Kidney tubule cell (primary cell): ENCODE data around the gene MFAP4.
"Not testable (repeated sequence)": the region's sequence is repeated elsewhere in the genome, so short reads cannot be mapped to it uniquely, and the experiment has no call there.

Experiments
- DNase-seq: peaks from one replicate; pipeline ENCODE4 v3.0.0-alpha.2; 2018; ENCODE audit warnings: low spot score

Gene MFAP4

GRCh38 chr17:19370493-19370960 is 16.5 kb downstream of the MFAP4 start:
- no peak for DNase-seq

DNA sequence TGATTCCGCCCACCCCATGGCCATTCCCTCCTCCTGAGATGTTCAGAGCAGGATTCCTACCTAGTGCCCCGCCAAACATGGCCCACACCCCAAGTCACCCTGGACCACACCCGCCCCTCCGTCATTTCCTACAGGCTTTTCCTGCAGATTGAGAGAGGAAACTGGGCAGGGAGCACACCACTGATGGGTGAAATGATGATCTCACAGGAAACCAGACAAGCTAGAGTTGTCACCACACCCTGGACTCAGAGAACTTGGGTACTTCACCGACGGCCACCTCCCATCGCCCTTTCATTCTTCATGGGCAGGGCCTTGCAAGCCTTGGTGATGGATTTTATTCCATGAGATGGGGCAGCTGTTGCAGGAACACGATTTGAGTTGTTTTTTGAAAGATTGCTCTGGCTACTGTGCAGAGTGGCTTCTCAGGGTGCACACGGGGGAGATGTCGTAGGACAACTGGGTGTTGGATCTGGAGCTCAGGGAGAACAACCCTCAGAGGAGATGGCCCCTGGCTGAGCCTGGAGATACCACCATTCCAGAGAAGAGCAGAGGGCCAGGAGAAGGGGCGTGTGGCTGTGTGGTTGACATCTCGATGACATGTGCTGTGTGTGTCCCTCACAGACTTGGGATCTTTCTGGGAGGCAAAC is 17.0 kb downstream of the MFAP4 start:
- no peak for DNase-seq

GRCh38 chr17:19369107-19369778 is 17.7 kb downstream of the MFAP4 start:
- no peak for DNase-seq

GRCh38 chr17:19368229-19368628 is 18.8 kb downstream of the MFAP4 start:
- no peak for DNase-seq

DNA sequence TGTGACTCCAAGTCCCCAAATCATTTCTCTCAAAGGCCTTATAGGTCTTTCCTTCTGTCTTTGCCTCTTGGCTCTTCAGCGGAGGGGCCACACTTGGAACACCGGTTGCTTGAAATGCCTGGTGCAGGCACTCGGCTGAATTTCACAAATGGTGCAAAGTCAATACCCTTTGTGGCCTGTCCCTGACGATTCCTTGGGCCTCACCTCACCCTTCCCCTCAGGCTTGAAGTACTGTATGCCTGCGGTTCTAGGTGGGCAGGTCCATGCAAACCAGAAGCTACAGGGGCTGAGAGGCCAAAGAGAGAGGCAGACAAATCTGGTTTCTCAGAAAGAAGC is 20.4 kb downstream of the MFAP4 start:
- no peak for DNase-seq

DNA sequence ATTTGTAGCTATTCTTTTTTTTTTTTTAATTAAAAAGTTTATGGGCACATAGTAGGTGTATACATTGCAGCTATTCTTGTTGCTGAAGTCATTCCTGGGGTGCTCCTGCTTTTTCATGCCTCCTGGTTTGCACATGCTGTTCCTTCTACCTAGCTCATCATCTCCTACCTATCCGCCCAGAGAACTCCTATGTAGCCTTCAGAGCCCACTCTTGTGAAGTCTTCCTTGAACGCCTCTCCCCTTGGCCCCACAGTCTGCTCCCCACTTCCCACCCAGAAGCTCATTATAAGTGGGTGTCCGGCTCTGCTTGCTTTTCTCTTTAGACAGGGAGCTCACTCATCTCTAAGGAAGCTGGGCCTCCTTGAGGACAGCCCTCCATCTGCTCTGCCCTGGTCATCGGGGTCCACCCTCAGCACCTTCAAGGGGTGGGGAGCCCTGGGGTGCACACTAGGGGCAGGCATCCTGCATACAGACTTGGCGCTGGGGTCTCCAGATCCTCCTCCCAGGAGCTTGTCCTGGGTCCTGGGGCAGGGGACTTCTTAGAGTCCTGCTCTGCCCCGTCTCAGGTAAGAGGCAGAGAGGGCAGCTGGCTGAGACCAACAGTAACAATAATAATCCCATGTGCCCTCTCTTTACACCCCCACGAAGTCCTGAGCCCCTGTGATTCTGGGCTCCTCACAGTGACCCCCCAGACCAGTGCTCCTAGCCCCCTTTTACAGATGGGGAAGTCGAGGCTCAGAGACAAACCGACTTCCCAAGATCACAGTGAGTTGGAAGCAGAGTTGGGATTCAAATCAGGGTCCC is 21.0 kb downstream of the MFAP4 start:
- no peak for DNase-seq

- DNase-seq: no peak
These were observed 21.5 kb downstream of the MFAP4 start for GRCh38 chr17:19365499-19365817.

DNA sequence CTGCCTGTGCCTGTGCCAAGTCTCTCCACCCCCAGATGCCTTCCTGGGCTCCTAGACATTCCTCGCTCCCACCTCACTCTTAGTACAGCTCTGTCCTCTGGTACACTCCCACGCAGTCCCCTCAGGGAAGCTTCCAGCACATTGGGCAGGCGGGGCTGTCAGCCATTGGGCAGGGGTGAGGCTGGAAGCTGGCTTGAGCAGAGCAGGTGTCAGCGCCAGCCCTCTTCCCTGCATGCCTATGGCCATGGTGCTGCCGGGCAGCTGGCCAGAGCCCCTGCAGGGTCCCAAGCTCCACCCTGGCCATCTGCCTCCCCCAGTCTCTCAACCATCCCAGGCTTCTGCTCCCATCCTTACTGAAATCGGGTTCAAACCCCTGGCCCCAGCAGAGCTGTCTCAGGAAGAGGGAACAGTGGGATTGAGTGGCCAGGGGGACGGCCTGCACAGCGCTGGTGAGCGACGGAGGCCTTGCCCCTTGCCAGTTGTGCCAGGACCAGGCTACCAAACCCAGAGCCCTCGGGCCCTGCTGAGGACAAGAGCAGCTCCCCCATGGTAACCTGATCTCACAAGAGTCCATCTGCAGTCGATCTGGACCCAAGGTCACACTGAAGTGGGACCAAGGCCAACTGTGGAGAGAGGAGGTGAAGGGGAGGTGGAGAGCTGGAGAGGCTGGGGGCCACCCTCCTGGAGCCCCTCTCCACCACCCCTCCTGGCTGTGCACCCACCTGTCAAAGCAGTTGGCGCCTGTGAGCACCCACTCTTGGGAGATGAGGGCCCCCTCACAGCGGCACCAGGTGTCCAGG is 22.1 kb downstream of the MFAP4 start:
- DNase-seq: no peak

DNA sequence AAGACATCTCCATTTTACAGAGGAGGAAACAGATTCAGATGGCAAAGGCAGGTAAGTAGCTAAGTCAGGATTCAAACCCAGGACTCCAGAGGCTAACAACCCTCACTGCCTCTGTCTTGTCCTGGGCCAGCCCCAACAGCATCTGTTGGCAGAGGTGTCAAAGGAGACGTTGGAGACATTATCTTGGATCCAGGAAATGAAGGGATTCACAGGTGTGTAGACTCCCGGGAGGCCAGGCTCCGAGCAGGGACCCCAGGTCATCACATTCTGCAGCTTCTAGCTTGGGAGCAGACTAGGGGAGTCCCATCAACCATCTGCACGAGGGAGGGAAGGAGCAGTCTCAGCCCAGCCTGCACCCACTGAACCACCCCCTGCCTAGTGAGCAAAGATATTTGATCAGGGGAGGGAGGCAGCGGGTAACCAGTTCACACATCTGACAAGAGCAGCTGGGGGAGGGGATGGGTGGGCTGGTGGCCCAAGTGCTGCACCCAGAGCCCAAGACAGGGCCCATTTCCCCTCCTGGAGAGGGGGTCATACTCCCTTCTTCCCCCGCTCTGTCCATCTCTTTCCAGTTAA is 23.4 kb downstream of the MFAP4 start:
- DNase-seq: no peak

DNA sequence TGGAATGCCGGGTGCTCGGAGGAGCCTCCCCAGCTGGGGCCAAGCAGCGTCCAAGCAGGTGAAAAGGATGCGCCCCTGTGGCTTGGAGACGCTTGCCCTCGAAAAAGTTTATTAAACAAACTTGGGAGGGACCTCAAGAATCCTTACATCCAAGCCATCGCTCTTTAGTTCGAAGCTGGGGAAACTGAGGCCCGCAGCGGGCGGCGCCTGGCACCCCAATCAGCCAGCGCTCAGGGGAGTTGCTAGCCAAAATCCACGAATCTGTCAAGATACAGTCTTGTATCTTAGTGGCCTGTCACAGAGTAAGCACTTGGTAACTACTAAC is 23.9 kb downstream of the MFAP4 start:
- no peak for DNase-seq

- peak; percentile 94 for DNase-seq
These were observed 24.5 kb downstream of the MFAP4 start, which contains the start of gene B9D1 for GRCh38 chr17:19362277-19363113. TSS of gene B9D1 (minus strand) at chr17:19362723. CDS start at chr17:19362569, 154 bp downstream.

DNA sequence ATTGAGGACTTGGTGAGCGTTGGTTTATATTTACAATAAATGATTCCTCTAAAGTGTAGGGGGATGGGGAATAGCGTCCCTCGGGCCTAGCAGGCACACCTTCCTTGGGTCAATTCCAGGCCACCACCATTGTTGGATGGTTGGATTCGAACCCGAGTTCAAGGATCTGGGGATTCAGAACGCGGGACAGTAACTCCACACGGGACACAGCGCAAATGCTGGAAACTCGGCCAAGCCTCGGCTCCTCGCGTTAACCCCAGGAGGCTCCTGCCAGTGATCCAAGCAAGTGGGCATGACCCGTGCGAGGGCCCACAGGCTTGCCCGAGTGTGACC is 25.1 kb downstream of the MFAP4 start:
- DNase-seq: no peak

DNA sequence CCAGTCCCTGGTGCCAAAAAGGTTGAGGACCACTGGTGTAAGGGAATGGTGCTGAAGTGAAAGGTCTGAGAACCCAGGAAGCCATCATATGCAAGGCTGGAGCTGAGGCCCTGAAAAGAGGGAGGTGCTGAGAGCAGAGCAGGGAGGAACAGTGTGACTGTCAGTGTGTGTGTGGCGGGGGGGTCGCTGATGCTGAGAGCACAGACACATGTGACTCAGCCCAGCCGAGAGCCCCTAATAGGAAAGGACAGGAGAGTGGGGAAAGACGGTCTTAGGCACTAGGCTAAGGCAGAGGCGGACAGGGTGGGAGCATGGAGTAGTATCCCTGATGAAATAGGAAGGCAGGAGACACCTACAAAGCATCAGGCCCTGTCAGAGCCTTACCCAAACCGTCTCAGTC is 25.7 kb downstream of the MFAP4 start:
- DNase-seq: no peak

GRCh38 chr17:19360772-19361171 is 26.2 kb downstream of the MFAP4 start:
- no peak for DNase-seq

GRCh38 chr17:19359856-19360255 is 27.1 kb downstream of the MFAP4 start:
- DNase-seq: no peak

DNA sequence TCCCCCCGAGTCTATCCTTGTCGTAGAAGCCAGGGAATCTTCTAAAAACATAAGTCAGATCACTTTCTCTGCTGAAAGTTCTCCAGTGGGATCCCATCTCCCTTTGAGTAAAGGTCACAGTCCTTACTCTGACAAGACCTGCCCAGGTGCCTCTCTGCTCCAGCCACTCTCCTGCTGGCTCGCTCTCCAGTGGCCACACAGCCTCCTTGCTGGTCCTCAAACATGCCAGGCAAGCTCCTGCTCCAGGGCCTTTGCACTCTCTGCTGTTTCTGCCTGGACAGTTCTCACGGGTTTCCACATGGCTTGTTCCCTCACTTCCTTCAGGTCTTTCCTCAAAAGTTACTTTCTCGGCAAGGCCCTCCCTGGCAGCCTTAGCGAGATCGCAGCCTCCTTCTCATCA is 27.8 kb downstream of the MFAP4 start:
- DNase-seq: no peak

- DNase-seq: no peak
These were observed 29.2 kb downstream of the MFAP4 start for GRCh38 chr17:19357761-19358160.

DNA sequence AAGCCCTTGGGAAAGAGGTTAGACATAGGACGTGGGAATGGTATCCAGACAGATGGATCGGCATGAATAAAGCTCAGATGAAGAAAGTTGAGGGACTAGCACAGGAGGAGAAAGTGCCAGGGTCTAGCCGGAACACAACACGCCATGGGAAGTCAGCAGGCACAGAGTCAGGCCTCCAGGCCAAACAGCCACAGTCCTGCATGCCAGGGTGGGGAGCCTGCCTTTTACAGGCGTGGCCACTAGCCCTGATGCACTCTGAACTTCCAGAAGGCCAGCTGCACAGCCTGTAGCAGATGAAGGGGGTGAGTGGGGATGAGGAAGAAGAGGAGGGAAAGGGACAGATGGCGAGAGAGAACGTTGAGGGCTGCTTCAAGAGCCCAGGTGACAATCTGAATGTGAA is 29.6 kb downstream of the MFAP4 start:
- DNase-seq: no peak

- DNase-seq: no peak
These were observed 32.2 kb downstream of the MFAP4 start for GRCh38 chr17:19354748-19355147.

DNA sequence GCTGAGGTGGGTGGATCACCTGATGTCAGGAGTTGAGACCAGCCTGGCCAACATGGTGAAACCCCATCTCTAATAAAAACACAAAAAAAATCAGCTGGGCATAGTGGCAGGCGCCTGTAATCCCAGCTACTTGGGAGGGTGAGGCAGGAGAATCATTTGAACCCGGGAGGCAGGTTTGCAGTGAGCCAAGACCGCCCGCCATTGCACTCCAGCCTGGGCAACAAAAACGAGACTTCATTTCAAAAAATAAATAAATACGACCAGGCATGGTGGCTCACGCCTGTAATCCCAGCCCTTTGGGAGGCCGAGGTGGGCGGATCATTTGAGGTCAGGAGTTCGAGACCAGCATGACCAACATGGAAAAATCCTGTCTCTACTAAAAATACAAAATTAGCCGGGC is 33.6 kb downstream of the MFAP4 start:
- not testable (repeated sequence) for DNase-seq

DNA sequence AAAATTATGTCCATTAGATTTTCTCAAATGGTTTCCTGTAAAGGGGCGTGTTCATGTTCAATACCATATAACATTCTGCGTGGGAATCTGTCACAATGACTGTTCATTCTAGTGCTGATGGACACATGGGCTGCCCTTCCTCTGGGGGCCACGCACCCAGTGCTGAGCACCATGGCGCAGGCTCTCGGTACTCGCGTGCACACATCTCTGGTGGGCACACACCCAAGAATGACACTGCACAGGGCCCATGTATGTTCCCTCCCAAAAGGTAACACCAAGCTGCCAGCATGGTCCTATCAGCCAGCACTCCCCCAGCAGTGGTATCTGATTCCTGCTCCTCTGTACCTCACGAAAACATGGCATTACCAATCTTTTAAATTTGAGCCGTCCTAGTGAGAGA is 38.2 kb downstream of the MFAP4 start:
- no peak for DNase-seq
